ENCODE results near the gene TMEM245.

Gene TMEM245

GRCh38 chr9:109017493-109017892 lies 102.3 kb downstream of the TMEM245 start:
- Histone ChIP-seq H2AFZ (ENCODE audit: low read depth, low read length) (no peak overlapping the region), H3K27me3 (ENCODE audit: insufficient read depth, low read length) (no peaks in the 10 kb centered on the region), H3K4me3 (ENCODE audit: low read length) (no peak overlapping the region), H3K9me3 (ENCODE audit: low read length) (no peaks in the 10 kb centered on the region), H3K36me3 (ENCODE audit: insufficient read depth, low read length) (peaks cover 23% of the 10 kb centered on the region), H3K4me1 (ENCODE audit: insufficient read depth, low read length) (peaks cover 18% of the 10 kb centered on the region)

DNA sequence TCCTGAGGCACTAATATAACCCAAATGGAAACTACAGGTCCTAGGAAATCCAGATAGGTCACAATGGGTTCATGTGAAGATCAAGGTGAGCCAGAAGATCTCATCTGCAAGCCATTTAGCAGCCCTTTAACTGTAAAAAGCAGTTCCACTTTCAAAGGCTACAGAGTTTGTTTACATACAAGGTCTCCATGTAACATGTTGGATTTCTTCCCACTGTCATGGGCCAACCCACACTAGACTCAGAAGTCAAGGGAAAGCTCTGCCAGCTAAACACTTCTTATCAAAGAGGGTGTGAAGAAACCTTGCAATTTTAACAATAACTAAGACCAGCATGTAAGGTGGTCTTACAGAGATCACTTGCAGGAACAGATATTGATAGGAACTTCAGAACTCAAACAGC lies 102.7 kb downstream of the TMEM245 start:
- H2AFZ ChIP-seq (ENCODE audit: low read depth, low read length) = no peak overlapping the region
- H3K36me3 ChIP-seq (ENCODE audit: insufficient read depth, low read length) = peaks cover 23% of the 10 kb centered on the region
- H3K9me3 ChIP-seq (ENCODE audit: low read length) = no peaks in the 10 kb centered on the region
- H3K4me3 ChIP-seq (ENCODE audit: low read length) = no peak overlapping the region
- peaks cover 21% of the 10 kb centered on the region for H3K4me1 ChIP-seq (ENCODE audit: insufficient read depth, low read length)
- H3K27me3 ChIP-seq (ENCODE audit: insufficient read depth, low read length) = no peaks in the 10 kb centered on the region

GRCh38 chr9:109016132-109016531 lies 103.6 kb downstream of the TMEM245 start:
- Histone ChIP-seq H3K4me3 (ENCODE audit: low read length) (no peak overlapping the region), H2AFZ (ENCODE audit: low read depth, low read length) (no peak overlapping the region), H3K4me1 (ENCODE audit: insufficient read depth, low read length) (peaks cover 30% of the 10 kb centered on the region), H3K36me3 (ENCODE audit: insufficient read depth, low read length) (peaks cover 21% of the 10 kb centered on the region), H3K9me3 (ENCODE audit: low read length) (no peaks in the 10 kb centered on the region), H3K27me3 (ENCODE audit: insufficient read depth, low read length) (no peaks in the 10 kb centered on the region)

DNA sequence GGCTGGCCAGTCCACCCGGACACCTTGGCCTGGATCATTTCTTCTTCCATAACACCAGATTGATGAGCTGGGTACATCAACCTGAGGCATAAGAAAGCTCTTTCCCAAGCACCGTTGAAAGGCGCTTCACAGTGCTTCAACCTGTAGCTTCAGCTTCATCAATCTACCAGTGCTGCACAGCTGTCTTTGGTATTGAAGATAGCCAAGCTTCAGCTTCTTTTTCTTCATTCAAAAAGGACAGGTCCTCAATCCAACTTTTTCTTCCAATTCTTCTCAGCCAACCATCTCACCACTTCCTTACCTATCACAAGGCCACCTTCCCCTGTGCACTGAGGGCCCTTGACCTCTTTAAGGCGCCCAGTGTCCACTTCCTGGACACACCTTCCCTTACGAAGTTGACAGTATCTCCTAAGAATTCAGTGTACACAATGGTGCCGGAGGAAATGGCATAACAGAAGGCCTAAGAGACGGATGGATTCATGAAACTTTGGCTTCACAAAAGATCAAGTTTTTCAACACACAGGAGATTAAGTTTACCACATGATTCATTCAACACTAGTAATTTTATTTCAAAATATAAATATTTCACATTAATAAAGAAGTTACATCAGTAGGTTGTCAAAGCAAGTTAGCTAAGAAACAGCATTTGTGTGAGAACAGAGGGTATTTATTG lies 105.0 kb downstream of the TMEM245 start:
- H3K4me1 ChIP-seq (ENCODE audit: insufficient read depth, low read length) = peaks cover 36% of the 10 kb centered on the region
- H3K4me3 ChIP-seq (ENCODE audit: low read length) = no peak overlapping the region
- H3K9me3 ChIP-seq (ENCODE audit: low read length) = no peaks in the 10 kb centered on the region
- H3K36me3 ChIP-seq (ENCODE audit: insufficient read depth, low read length) = peaks cover 13% of the 10 kb centered on the region
- no peak overlapping the region for H2AFZ ChIP-seq (ENCODE audit: low read depth, low read length)
- H3K27me3 ChIP-seq (ENCODE audit: insufficient read depth, low read length) = no peaks in the 10 kb centered on the region

- H3K9me3 ChIP-seq (ENCODE audit: low read length) = no peaks in the 10 kb centered on the region
- peak overlapping the region; percentile 43 for H3K4me3 ChIP-seq (ENCODE audit: low read length)
- H3K27me3 ChIP-seq (ENCODE audit: insufficient read depth, low read length) = no peaks in the 10 kb centered on the region
- H3K36me3 ChIP-seq (ENCODE audit: insufficient read depth, low read length) = peaks cover 5% of the 10 kb centered on the region
- H2AFZ ChIP-seq (ENCODE audit: low read depth, low read length) = no peak overlapping the region
- H3K4me1 ChIP-seq (ENCODE audit: insufficient read depth, low read length) = peaks cover 36% of the 10 kb centered on the region
These were observed 105.8 kb downstream of the TMEM245 start for GRCh38 chr9:109013679-109014607.

- no peaks in the 10 kb centered on the region for H3K9me3 ChIP-seq (ENCODE audit: low read length)
- H3K4me1 ChIP-seq (ENCODE audit: insufficient read depth, low read length) = peaks cover 36% of the 10 kb centered on the region
- H3K36me3 ChIP-seq (ENCODE audit: insufficient read depth, low read length) = peaks cover 4% of the 10 kb centered on the region
- peak within 1 kb of the TSS; percentile 87 for H2AFZ ChIP-seq (ENCODE audit: low read depth, low read length)
- peak within 1 kb of the TSS; percentile 81 for H3K4me3 ChIP-seq (ENCODE audit: low read length)
- H3K27me3 ChIP-seq (ENCODE audit: insufficient read depth, low read length) = no peaks in the 10 kb centered on the region
These were observed 106.7 kb downstream of the TMEM245 start, which contains the start of gene CTNNAL1 for GRCh38 chr9:109012876-109013678. Gene CTNNAL1, minus strand, starts transcription at chr9:109013499. Its CDS starts 57 bp downstream, at chr9:109013442.

DNA sequence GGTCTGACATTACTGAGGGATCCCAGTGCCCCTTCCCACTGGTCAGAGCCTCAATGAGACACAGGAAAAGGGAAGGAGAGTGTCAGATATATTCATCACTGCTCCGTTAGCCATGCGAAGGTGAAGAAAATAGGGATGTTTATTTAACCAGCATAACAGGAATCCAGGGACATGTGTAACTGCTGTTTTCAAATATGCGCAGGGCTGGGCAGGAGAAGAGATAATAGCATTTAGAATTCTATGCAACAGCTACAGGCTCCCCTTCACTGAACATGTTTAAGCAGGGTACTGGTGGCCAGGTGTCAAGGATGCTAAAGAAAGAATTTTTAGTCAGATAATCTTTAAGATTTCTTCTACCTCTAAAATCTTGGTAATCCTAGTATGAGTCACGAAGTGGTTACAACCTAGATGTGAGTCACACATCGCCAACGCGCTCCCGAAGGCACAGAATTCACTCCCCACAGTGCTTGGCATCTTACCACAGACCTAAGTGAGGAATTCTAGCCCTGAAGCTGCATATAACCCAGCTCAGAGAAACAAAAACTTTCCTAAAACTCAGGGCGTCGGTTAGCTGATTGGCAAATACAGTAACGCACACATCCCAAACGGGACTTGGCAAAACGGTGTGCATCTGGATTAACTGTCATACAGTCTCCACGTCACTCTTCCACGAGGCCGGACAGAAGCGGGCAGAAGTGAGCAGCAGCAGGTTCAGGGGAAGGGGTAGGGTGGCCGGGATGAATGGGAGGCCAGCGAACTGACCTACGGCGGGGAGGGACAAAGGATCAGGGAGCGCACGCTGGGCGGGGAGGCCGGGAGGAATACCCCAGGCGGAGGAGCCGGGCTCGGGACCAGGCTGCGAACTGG lies 107.5 kb downstream of the TMEM245 start:
- Histone ChIP-seq H3K4me3 (ENCODE audit: low read length) (peak overlapping the region; percentile 81), H3K9me3 (ENCODE audit: low read length) (no peaks in the 10 kb centered on the region), H2AFZ (ENCODE audit: low read depth, low read length) (peak overlapping the region; percentile 87), H3K27me3 (ENCODE audit: insufficient read depth, low read length) (no peaks in the 10 kb centered on the region), H3K4me1 (ENCODE audit: insufficient read depth, low read length) (peaks cover 35% of the 10 kb centered on the region), H3K36me3 (ENCODE audit: insufficient read depth, low read length) (no peaks in the 10 kb centered on the region)

DNA sequence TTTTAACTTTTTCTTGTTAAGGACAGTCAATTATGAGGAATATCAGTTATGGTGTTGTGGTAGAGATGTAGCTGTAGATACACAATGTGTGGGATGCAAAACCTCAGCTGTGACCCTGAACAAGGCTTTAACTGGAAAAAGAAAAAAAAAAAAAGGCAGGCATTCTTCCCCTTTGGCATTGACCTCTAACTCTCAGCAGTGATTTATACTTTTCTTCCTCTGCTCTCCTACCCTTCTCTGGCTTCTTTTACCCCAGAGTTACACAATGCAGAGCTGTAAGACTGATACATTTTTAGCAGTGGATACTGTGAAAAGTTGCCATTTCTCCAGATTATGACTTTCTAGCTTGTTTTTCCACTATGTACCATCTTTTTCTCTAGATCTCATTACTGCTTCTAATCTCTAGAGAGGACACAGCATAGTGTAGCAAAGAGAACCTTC lies 108.5 kb downstream of the TMEM245 start:
- Histone ChIP-seq H3K36me3 (ENCODE audit: insufficient read depth, low read length) (no peaks in the 10 kb centered on the region), H3K4me3 (ENCODE audit: low read length) (peak overlapping the region; percentile 81), H3K27me3 (ENCODE audit: insufficient read depth, low read length) (no peaks in the 10 kb centered on the region), H3K9me3 (ENCODE audit: low read length) (no peaks in the 10 kb centered on the region), H3K4me1 (ENCODE audit: insufficient read depth, low read length) (peaks cover 25% of the 10 kb centered on the region), H2AFZ (ENCODE audit: low read depth, low read length) (no peak overlapping the region)

DNA sequence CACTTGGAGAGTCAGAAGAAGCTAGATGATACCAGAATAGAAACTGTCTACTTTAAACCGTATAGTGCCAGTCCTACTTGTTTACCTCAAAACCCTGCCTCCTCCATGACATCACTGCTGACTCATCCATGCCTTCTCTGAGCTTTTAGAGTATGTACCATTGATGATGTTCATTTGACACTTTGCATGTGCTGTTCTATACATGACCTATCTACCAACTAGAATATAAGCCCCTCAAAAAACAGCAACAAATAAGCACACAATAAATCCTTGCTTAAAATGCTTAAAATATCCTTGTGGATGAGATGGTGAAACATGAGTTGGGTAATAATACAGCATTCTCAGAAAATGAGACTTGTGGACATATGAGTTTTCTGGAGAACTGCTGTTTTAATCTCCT lies 109.0 kb downstream of the TMEM245 start:
- Histone ChIP-seq H3K4me3 (ENCODE audit: low read length) (no peak overlapping the region), H3K27me3 (ENCODE audit: insufficient read depth, low read length) (no peaks in the 10 kb centered on the region), H3K36me3 (ENCODE audit: insufficient read depth, low read length) (no peaks in the 10 kb centered on the region), H2AFZ (ENCODE audit: low read depth, low read length) (no peak overlapping the region), H3K4me1 (ENCODE audit: insufficient read depth, low read length) (peaks cover 21% of the 10 kb centered on the region), H3K9me3 (ENCODE audit: low read length) (no peaks in the 10 kb centered on the region)

GRCh38 chr9:109005678-109006077 lies 114.1 kb downstream of the TMEM245 start:
- Histone ChIP-seq H3K4me3 (ENCODE audit: low read length) (no peak overlapping the region), H3K9me3 (ENCODE audit: low read length) (peaks cover 12% of the 10 kb centered on the region), H3K27me3 (ENCODE audit: insufficient read depth, low read length) (no peaks in the 10 kb centered on the region), H2AFZ (ENCODE audit: low read depth, low read length) (no peak overlapping the region), H3K4me1 (ENCODE audit: insufficient read depth, low read length) (peaks cover 1% of the 10 kb centered on the region), H3K36me3 (ENCODE audit: insufficient read depth, low read length) (peaks cover 1% of the 10 kb centered on the region)

- Histone ChIP-seq H3K36me3 (ENCODE audit: insufficient read depth, low read length) (peaks cover 9% of the 10 kb centered on the region), H3K4me1 (ENCODE audit: insufficient read depth, low read length) (no peaks in the 10 kb centered on the region), H2AFZ (ENCODE audit: low read depth, low read length) (no peak overlapping the region), H3K27me3 (ENCODE audit: insufficient read depth, low read length) (no peaks in the 10 kb centered on the region), H3K4me3 (ENCODE audit: low read length) (no peak overlapping the region), H3K9me3 (ENCODE audit: low read length) (peaks cover 12% of the 10 kb centered on the region)
These were observed 116.6 kb downstream of the TMEM245 start for GRCh38 chr9:109003116-109003515.

- peaks cover 16% of the 10 kb centered on the region for H3K36me3 ChIP-seq (ENCODE audit: insufficient read depth, low read length)
- no peak overlapping the region for H2AFZ ChIP-seq (ENCODE audit: low read depth, low read length)
- H3K4me1 ChIP-seq (ENCODE audit: insufficient read depth, low read length) = no peaks in the 10 kb centered on the region
- H3K9me3 ChIP-seq (ENCODE audit: low read length) = peaks cover 12% of the 10 kb centered on the region
- H3K27me3 ChIP-seq (ENCODE audit: insufficient read depth, low read length) = no peaks in the 10 kb centered on the region
- H3K4me3 ChIP-seq (ENCODE audit: low read length) = no peak overlapping the region
These were observed 117.6 kb downstream of the TMEM245 start for GRCh38 chr9:109002141-109002540.

Data from neuron (in vitro differentiated cells).